Endodermal cell (in vitro differentiated cells): ENCODE data around the gene ZFP91. TPM values are rescaled to one million over a fixed set of nuclear protein-coding genes. Genes with fewer than 3 reads are reported as not detected.

Experiments used
- DNase-seq: peaks from one replicate; pipeline ENCODE4 v3.0.0-alpha.2; 2017
- H3K27ac ChIP-seq: 2 replicates; pipeline ENCODE4 v1.5.1; 2013; ENCODE audit warnings: mild to moderate bottlenecking, low read depth, low read length, moderate library complexity
- H3K27me3 ChIP-seq: 2 replicates; pipeline ENCODE4 v1.6.1; 2013; ENCODE audit warnings: mild to moderate bottlenecking, low read length, moderate library complexity; ENCODE audit not compliant: insufficient read depth, control insufficient read depth, poor library complexity, severe bottlenecking
- H3K36me3 ChIP-seq: 2 replicates; pipeline ENCODE4 v1.7.0; 2013; ENCODE audit warnings: mild to moderate bottlenecking, low read length, moderate library complexity; ENCODE audit not compliant: control insufficient read depth, insufficient read depth
- H3K4me1 ChIP-seq: one replicate; pipeline ENCODE4 v1.7.0; 2013; ENCODE audit warnings: low read length; ENCODE audit not compliant: control insufficient read depth, insufficient read depth
- H3K4me3 ChIP-seq: 2 replicates; pipeline ENCODE4 v1.5.1; 2013; ENCODE audit warnings: mild to moderate bottlenecking, low read length, moderate library complexity
- H3K9ac ChIP-seq: 2 replicates; pipeline ENCODE4 v1.6.1; 2013; ENCODE audit warnings: mild to moderate bottlenecking, low read length, moderate library complexity; ENCODE audit not compliant: poor library complexity, severe bottlenecking; ENCODE audit errors: extremely low read depth
- H3K9me3 ChIP-seq: 2 replicates; pipeline ENCODE4 v1.6.1; 2013; ENCODE audit warnings: mild to moderate bottlenecking, low read length, moderate library complexity; ENCODE audit not compliant: control insufficient read depth
- H3K27ac Mint-ChIP-seq: 2 replicates; pipeline ENCODE4 v1.8.0; 2020; ENCODE audit warnings: mixed read lengths
- H3K27me3 Mint-ChIP-seq: 2 replicates; pipeline ENCODE4 v1.8.0; 2021; ENCODE audit warnings: mild to moderate bottlenecking, mixed read lengths; ENCODE audit not compliant: insufficient read depth
- H3K36me3 Mint-ChIP-seq: 2 replicates; pipeline ENCODE4 v1.8.0; 2020; ENCODE audit warnings: low read depth, mixed read lengths
- H3K4me1 Mint-ChIP-seq: 2 replicates; pipeline ENCODE4 v1.8.0; 2020; ENCODE audit warnings: mixed read lengths
- H3K4me3 Mint-ChIP-seq: 2 replicates; pipeline ENCODE4 v1.8.0; 2020; ENCODE audit warnings: mild to moderate bottlenecking, moderate library complexity, mixed read lengths
- H3K9me3 Mint-ChIP-seq: 2 replicates; pipeline ENCODE4 v1.8.0; 2020; ENCODE audit warnings: mild to moderate bottlenecking, mixed read lengths
- CTCF ChIP-seq: fragments of 200-600 bp; sonication (generic); conservative IDR thresholded peaks from 2 replicates; pipeline ENCODE4 v1.5.0; 2021; ENCODE audit warnings: antibody characterized with exemption, mild to moderate bottlenecking
- WGBS, 2 experiments: methylation state at CpG; one replicate each; pipeline versions ENCODE4 v1.1.5 to v1.1.7; 2013; ENCODE audit warnings: missing lambda C conversion rate in 2 of 2, mixed read lengths in 1 of 2; ENCODE audit not compliant: insufficient coverage in 1 of 2, insufficient read length in 1 of 2; 5-methylcytosine and 5-hydroxymethylcytosine counted together
- total RNA-seq, 2 donors: library from RNA; stranded (reverse); fragmentation: NEBNext Ultra II Directional in 1 of 2; extraction: Animal tissue kit (Norgen Biotek cat#: 25700) in 1 of 2; gene quantifications; 2 replicates in 1 of 2; 3 replicates in 1 of 2; pipeline ENCODE4 v1.2.1, GENCODE V29; 2021

The ZFP91 gene
- total RNA-seq, 2 donors from 2014 or later, result 28.0 to 31.0 TPM

DNA sequence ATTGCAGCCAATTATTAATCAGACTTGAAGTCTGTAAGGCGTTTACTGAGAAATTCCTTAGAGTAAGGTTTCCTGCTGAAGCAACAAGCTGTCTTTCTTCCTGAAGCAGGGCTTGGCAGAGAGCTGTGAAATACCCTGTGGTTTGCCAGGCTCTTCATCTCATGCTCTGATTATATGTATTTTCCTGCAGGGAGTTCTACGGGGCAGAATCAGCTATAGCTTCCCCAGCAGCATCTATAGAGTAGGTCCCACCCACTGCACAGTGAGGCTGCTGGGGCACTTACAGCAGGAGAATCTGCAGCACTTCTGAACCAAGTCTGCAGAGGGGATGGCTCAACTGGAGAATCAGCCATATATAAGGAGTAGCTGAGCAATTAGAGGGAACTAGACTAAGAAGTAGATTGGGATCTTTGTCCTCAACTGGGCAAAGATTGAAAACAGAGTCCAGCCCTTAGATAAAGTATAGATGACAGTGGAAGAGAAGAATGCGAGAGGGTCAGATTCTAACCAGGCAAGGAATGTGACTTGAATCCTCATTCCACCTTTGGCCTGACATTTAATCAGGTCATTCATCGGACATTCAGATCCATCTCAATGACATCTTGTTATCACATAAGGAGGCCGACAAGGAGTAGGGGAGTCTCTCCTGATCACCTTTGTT lies 81.2 kb downstream of the ZFP91 start:
- no peak overlapping the region for H3K27ac Mint-ChIP-seq
- no peaks in the 10 kb centered on the region for H3K9me3 ChIP-seq
- DNase-seq, result no peak

More for the DNA sequence above, 81.2 kb downstream of the ZFP91 start:
- Histone ChIP-seq H3K9ac (no peak overlapping the region), H3K36me3 (no peaks in the 10 kb centered on the region), H3K4me1 (no peaks in the 10 kb centered on the region), H3K27me3 (no peaks in the 10 kb centered on the region), H3K4me3 (no peak overlapping the region), H3K27ac (no peak overlapping the region)
- H3K27me3 Mint-ChIP-seq, result peaks cover 3% of the 10 kb centered on the region
- TF ChIP-seq CTCF, result no peak
- H3K4me1 Mint-ChIP-seq, result no peaks in the 10 kb centered on the region
- H3K36me3 Mint-ChIP-seq, result no peaks in the 10 kb centered on the region
- H3K9me3 Mint-ChIP-seq, result peaks cover 5% of the 10 kb centered on the region
- 83 to 94% methylated on average over 2 to 5 of the region's 5 CpGs for WGBS, 2 experiments
- H3K4me3 Mint-ChIP-seq, result no peak overlapping the region

Other genes starting within 250 kb of the ZFP91 start
- not detected for gene OR5B17, start 220.0 kb upstream of the ZFP91 start, total RNA-seq
- gene OR5B3, start 172.2 kb upstream of the ZFP91 start, total RNA-seq, result not detected
- gene OR5B2, start 150.9 kb upstream of the ZFP91 start, total RNA-seq, result not detected
- gene OR5B12, start 136.8 kb upstream of the ZFP91 start, total RNA-seq, result not detected
- not detected for gene OR5B21, start 71.0 kb upstream of the ZFP91 start, total RNA-seq
- 1 to 10 TPM; 1.9 to 2.7 TPM for gene LPXN, start 3.2 kb upstream of the ZFP91 start, total RNA-seq
- gene CNTF, start 43.6 kb downstream of the ZFP91 start, total RNA-seq, result 1 to 10 TPM; 1.7 to 3.7 TPM
- not detected for gene GLYAT, start 152.9 kb downstream of the ZFP91 start, total RNA-seq